Urinary bladder (tissue), 4 donors: ENCODE results near the gene PDCD4. TPM values are rescaled to one million over a fixed set of nuclear protein-coding genes. Genes with fewer than 3 reads are reported as not detected.
A peak's percentile ranks its signal among the peaks of the same experiment; 100 is the strongest.

Experiments
- DNase-seq: peaks from one replicate; pipeline ENCODE4 v3.0.0-alpha.2; 2015; ENCODE audit errors: extremely low spot score
- H3K27ac ChIP-seq: one replicate; pipeline ENCODE4 v1.5.1; 2013; ENCODE audit warnings: low read depth, mild to moderate bottlenecking, moderate library complexity
- H3K36me3 ChIP-seq: one replicate; pipeline ENCODE4 v1.6.1; 2013; ENCODE audit warnings: mild to moderate bottlenecking, moderate library complexity; ENCODE audit not compliant: insufficient read depth
- H3K4me1 ChIP-seq: one replicate; pipeline ENCODE4 v1.6.1; 2013; ENCODE audit warnings: mild to moderate bottlenecking, moderate library complexity; ENCODE audit not compliant: insufficient read depth
- H3K4me3 ChIP-seq: one replicate; pipeline ENCODE4 v1.5.1; 2013; ENCODE audit warnings: low read depth, low read length
- WGBS: extraction: QIAGEN DNeasy Blood & Tissue Kit; methylation state at CpG from one replicate; pipeline ENCODE4 v1.1.7; 2013; 5-methylcytosine and 5-hydroxymethylcytosine counted together
- polyA plus RNA-seq: library from polyadenylated mRNA; stranded (reverse); fragments of 200-250 nt; gene quantifications from one replicate; pipeline ENCODE4 v1.2.3, GENCODE V29; 2013
- total RNA-seq: library from RNA; depleted of rRNA; stranded (reverse); fragments of >200 nt; gene quantifications from one replicate; pipeline ENCODE4 v1.2.3, GENCODE V29; 2014
- donor health status: healthy with polysubstance abuse.
- donor health status: healthy.

Gene PDCD4
- 148 TPM for total RNA-seq
- 81.0 TPM for polyA plus RNA-seq

DNA sequence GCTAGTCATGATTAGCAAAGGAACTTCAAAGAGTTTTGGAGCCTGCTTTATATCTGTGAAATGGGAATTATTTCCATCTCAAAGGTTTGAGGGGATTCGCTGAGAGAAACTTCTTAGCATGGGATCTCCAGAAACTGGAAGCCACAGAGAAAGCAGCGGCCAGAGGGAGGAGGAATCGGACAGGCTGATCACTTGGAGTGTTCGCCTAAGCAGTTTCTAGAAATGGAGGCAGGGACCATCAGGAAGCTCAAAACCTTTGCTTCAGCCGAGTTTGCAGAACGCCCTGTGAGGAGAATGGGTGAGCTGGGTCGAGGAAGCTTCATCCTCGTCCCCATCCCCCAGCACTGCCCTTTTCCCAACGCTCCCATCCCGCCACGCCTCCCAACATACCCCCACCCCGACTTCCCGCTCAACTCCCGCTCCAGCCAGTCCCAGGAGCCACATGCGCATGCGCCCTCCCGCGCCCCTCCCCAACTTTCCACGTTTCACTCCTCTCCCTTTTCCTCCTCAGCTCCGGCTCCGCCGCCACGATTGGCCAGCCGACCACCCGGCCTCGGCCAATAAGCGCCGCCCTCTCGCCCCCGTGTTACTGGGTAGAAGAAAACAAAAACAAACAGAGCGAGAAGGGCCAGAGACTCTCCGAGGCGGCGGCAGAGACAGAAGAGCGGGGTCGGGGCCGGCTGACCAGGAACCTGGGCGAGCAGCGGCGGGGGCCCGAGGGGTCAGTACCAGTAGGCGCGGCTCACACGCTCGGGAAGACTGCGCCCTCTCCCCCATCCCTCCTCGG is at the start of gene PDCD4:
Gene PDCD4, plus strand, starts transcription at position 631 of the 787 bp plus-strand sequence. CDS start 4,100 bp downstream, outside the sequence.
- WGBS = under 1% methylated on average over 47 of the region's 47 CpGs
- DNase-seq = peak; percentile 99
- Histone ChIP-seq H3K4me1 (no peaks in the 10 kb centered on the region), H3K4me3 (peak within 1 kb of the TSS; percentile 89), H3K27ac (peak within 1 kb of the TSS; percentile 99), H3K36me3 (no peaks in the 10 kb centered on the region)

DNA sequence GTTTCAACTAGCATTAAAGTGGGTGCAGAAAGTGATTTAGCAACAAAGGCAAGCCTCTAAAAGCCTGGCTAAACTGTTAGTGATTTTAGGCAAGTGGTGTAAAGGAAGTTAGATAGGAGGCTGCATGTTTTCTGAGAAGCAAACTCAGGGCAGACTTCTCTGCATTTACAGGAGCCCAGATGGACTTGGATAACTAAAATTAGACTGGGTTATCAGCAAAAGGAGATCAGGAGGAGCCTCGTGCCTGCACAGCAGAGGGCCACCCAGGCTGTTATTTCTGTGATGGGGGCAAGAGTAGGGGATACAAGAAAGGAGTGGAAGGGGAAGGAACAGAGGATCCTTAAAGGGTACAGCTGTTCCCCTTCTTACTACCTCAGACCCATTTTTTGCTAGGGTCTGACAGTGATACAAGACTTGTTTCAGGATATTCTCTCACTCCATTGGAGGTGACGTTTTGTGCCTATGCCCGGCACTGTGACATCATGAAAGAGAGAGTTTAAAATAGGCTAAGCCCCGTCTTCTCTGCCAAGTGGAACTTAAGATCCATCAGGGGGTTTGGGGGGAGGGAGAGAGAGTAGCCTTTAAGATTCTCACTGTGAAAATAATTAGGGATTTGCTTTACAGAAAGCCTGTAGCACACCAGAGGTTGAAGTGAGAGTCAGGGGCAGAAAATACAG is 49.6 kb upstream of the PDCD4 start:
- Histone ChIP-seq H3K4me3 (no peak overlapping the region), H3K4me1 (no peaks in the 10 kb centered on the region), H3K27ac (peak overlapping the region; percentile 35), H3K36me3 (no peaks in the 10 kb centered on the region)
- 24% methylated on average over 4 of the region's 4 CpGs for WGBS
- no peak for DNase-seq

DNA sequence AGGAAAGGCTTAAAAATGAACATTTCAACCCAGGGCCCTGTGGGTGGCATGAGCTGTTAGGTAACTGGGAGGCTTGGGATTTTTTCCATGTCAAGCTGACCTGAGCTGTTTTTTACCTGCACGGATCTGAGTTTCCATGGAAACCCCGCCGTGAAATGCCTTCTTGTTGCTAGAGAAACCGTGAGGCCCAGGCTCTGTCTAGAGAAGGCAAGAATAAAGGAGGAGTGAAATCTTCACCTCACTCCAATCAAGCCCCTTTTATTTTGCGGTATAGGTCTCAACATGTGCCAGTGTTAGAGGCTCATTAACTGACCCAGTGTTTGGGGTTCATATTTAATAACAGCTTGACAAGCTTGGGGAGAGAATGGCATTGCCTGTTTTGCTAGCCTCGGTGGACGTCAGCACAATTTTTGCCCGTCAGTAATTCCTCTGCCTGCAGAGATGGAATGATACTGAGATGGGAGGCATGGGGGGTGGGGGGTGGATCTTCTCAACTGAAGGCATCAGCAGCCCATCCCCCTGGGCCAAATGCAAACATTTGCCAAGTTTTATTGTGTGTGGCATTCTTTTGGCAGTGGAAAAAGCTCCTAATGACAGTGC is 48.9 kb upstream of the PDCD4 start:
- Histone ChIP-seq H3K4me3 (no peak overlapping the region), H3K4me1 (no peaks in the 10 kb centered on the region), H3K27ac (no peak overlapping the region), H3K36me3 (no peaks in the 10 kb centered on the region)
- WGBS = 48% methylated on average over 8 of the region's 8 CpGs
- no peak for DNase-seq

DNA sequence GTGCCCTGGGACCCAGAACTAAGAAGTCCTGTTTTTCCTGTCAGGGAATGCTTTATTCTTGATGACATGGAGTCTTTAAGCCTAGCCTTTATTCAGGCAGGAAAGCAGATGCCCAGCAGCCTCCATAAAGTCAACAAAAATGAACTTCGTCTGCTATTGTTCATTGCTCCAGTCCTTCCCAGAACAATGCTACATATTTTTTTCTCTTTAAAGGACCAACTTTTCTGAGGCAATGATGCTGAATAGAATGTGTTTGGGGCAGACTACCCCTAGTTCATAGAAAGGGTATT is 47.6 kb upstream of the PDCD4 start:
- 46% methylated on average over 1 of the region's 1 CpG for WGBS
- Histone ChIP-seq H3K4me1 (no peaks in the 10 kb centered on the region), H3K36me3 (no peaks in the 10 kb centered on the region), H3K4me3 (no peak overlapping the region), H3K27ac (no peak overlapping the region)
- no peak for DNase-seq

DNA sequence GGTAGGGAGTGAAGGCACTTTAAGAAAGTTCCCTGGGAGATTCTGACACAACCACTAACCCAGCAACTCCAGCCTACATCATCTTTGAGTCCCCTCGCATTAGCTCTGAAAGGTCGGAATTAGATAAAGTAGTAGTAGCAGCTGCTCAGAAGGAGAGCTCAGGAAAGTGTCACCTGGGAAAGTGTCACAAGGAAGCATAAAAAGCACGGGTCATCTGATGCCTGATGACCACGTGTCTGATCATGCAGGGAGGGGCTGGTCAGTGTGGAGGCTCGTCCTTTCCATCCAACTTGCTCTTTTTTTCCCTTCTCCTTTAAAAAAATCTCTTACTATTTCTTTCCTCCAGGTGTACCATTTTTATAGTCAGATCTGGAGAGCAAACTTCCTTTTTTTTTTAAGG is 47.1 kb upstream of the PDCD4 start:
- Histone ChIP-seq H3K36me3 (no peaks in the 10 kb centered on the region), H3K4me3 (no peak overlapping the region), H3K27ac (no peak overlapping the region), H3K4me1 (no peaks in the 10 kb centered on the region)
- no peak for DNase-seq
- WGBS = 66% methylated on average over 5 of the region's 5 CpGs

DNA sequence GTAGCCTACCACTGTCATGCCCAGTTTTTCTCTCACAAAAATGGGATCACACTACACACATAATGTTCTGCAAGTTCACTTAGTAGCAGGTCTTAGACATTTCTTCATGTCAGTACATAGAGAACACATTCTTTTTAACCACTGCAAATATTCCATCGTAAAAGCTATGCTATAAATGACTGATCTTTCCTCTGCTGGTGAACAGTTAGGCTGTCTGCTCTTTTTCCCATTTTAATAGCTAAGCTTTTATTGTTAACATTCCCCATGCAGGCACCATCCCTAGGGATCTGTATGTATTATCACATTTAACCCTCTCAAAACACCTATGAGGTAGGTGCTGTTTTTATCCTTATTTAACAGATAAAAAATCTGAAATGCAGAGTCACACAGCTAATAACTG is 46.2 kb upstream of the PDCD4 start:
- 49% methylated on average over 1 of the region's 1 CpG for WGBS
- no peak for DNase-seq
- Histone ChIP-seq H3K27ac (no peak overlapping the region), H3K36me3 (no peaks in the 10 kb centered on the region), H3K4me1 (no peaks in the 10 kb centered on the region), H3K4me3 (no peak overlapping the region)

DNA sequence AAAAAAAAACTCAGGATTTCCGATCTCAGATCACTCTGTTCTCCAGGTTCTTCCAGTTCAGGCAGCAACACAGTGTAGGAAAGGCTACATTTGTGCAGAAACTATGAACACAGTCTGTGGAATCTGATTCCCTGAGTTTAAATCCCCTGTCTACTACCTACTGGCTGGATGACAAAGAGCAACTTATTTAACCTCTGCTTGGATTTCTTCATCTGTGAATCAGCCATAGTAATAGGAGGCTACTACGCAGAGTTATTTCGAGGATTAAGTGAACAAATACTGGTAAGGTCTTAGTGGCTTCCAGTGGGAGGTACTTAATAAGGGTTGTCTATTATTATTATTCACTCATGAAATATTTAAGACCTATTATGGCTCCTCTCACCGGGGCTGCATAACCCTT is 44.3 kb upstream of the PDCD4 start:
- DNase-seq = no peak
- Histone ChIP-seq H3K4me3 (no peak overlapping the region), H3K36me3 (no peaks in the 10 kb centered on the region), H3K4me1 (no peaks in the 10 kb centered on the region), H3K27ac (no peak overlapping the region)
- 32% methylated on average over 4 of the region's 4 CpGs for WGBS

DNA sequence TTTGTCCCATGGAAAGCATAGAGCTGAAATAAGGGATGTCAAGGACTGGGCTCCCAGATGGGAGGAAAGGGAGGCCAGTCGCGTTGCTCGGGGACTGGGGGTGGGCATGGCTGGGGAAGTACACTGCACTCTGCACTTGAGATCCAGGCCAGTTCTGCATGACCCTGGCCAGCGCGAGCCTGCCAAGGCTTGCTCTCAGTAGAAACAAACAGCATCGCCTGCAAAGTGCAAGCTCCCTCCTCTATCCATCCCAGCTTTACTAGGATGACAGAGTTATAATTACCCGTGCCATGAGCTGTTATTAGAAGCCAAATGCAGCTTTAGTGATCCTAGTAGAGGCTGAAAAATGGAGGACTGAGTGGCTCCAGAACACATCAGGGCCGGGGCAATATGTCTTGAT is 43.9 kb upstream of the PDCD4 start:
- Histone ChIP-seq H3K36me3 (no peaks in the 10 kb centered on the region), H3K4me1 (no peaks in the 10 kb centered on the region), H3K27ac (no peak overlapping the region), H3K4me3 (no peak overlapping the region)
- no peak for DNase-seq
- WGBS = 20% methylated on average over 8 of the region's 8 CpGs

DNA sequence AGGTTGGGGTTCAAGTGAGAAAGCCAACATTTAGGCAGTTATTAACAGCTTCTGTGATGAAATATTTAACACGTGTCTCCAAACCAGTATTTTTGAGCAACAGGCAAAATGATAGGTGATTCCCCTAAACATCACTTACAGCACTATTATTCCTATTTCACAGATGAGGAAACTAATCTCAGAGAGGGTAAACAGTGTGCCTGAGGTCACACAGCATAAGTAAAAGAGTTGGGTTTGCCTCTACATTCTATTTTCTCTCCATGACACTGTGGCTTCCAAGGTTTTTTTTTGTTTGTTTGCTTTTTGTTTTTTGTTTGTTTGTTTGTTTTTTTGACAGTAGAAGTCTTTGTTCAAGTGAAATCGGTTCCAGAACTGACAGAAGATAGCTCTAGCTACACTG is 43.2 kb upstream of the PDCD4 start:
- Histone ChIP-seq H3K4me3 (no peak overlapping the region), H3K4me1 (no peaks in the 10 kb centered on the region), H3K27ac (peak overlapping the region; percentile 51), H3K36me3 (no peaks in the 10 kb centered on the region)
- 62% methylated on average over 2 of the region's 2 CpGs for WGBS
- DNase-seq = no peak

DNA sequence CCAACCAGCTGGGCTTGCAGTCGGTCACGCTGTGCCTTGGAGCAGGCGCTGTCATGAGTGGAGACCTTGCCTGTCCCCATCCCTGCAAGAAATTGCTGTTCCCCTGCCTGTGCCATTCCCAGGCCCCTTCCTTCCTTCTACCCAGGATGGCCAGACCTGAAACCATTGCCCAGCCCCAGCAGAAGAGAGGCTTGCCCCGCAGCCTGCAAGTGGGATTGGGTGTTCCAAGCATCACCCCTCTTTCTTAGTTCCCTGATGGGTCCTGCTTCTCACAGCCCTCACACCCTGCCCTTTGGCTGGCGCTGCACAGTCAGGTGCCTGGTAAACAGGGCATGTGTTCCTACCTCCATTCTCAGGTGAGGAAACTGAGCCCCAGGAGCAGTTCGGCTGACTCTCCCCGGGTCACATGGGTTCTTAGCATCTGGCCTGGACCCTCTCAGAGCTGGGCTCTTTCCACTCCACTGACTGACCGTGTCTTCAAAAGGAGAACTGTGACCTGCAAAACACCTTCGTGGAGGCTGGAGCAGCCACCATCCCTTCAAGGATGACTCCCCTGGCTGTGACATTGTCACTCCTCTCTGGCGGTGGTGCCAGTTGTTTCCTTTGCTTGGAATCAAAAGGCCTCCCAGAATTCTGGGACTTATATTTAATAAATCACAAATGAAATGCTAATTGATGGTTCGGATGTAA is 41.9 kb upstream of the PDCD4 start:
- WGBS = 92% methylated on average over 11 of the region's 11 CpGs
- DNase-seq = no peak
- no peaks in the 10 kb centered on the region for H3K4me1 ChIP-seq
- H3K4me3 ChIP-seq = no peak overlapping the region
- no peak overlapping the region for H3K27ac ChIP-seq
- H3K36me3 ChIP-seq = no peaks in the 10 kb centered on the region

DNA sequence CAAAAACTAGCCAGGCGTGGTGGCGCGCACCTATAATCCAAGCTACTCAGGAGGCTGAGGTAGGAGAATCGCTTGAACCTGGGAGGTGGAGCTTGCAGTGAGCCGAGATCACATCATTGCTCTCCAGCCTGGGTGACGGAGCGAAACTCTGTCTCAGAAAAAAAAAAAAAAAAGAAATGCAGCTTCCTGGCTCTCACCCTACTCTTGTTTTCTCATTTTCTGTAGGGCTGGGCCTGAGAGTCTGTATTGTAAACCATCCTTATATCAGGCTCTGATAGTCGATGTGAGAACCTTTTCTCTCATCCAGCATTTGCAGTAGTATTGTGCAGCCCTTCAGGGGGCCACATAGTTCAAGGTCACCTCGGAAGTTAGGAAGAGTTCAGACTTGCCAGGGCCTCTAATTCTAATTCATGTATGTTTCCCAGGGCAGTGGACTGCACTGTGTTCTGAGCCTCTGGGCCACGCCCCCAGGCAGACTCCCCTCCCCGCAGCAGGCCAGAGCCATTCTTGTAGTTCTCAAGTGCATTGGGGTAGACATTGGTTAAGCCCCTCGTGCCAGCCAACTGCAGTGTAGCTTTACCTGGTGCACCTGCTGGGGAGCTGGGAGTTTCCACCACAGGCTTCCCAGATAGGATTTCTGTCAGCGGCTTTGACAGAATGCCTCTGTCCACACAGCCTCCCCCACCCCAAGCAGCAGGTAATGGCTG is 38.3 kb upstream of the PDCD4 start:
- WGBS = 82% methylated on average over 13 of the region's 13 CpGs
- Histone ChIP-seq H3K4me3 (no peak overlapping the region), H3K27ac (no peak overlapping the region), H3K36me3 (no peaks in the 10 kb centered on the region), H3K4me1 (peaks cover 2% of the 10 kb centered on the region)
- no peak for DNase-seq

DNA sequence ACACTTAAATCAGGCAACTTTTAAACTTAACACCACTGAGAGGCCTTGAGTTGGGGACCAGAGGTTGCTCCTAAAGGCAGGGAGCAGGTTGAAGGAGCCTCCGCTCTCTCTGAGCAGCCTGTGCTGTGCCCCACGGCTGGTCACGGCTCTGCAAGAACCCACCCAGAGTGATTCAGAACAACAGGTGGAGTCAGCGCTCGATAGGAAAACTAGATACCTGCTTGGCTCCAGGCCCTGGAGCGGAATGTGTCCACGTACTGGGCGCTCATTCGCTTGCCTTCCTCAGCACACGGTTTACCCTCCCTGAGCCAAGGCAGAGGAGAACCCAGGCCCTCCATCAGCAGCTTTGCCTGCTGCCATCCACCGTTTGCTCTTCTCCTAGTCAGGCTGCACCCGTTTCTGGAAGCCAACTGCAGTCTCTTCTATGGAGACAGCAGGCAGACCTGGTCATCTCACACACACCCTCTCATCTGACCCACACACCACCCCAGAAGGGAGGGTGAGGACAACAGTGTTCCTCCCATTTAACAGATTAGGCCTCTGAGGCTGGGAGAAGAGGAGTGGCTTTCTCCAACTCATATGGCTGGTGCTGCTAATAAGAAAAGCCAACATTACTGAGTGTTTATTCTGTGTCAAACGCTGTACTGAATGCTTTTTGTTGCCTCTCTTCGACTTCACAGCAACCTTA is 37.6 kb upstream of the PDCD4 start:
- no peak overlapping the region for H3K4me3 ChIP-seq
- H3K4me1 ChIP-seq = peaks cover 2% of the 10 kb centered on the region
- DNase-seq = no peak
- WGBS = 75% methylated on average over 14 of the region's 14 CpGs
- peak overlapping the region; percentile 47 for H3K27ac ChIP-seq
- H3K36me3 ChIP-seq = no peaks in the 10 kb centered on the region
